ENCODE data around the gene RHOT1. TPM values are rescaled to one million over a fixed set of nuclear protein-coding genes. Genes with fewer than 3 reads are reported as not detected.

Gene RHOT1
- total RNA-seq, 1 donor from 2014 or later = 36.1 TPM

- Mint-ChIP-seq H3K4me1 (ENCODE audit: low read depth, unreplicated experiment) (no peaks in the 10 kb centered on the region), H3K27me3 (ENCODE audit: unreplicated experiment) (no peaks in the 10 kb centered on the region), H3K9me3 (ENCODE audit: unreplicated experiment) (no peaks in the 10 kb centered on the region), H3K36me3 (ENCODE audit: unreplicated experiment) (no peaks in the 10 kb centered on the region), H3K4me3 (ENCODE audit: unreplicated experiment) (no peak overlapping the region), H3K27ac (ENCODE audit: unreplicated experiment) (no peak overlapping the region)
- TF ChIP-seq CTCF (IDR thresholded peaks at IDR 0.05; ENCODE audit: partially characterized antibody, unreplicated experiment) = no peak
- no peak for DNase-seq
These were observed 9.8 kb downstream of the RHOT1 start for GRCh38 chr17:32152130-32152529.

GRCh38 chr17:32155896-32156295 lies 13.6 kb downstream of the RHOT1 start:
- no peaks in the 10 kb centered on the region for H3K4me1 Mint-ChIP-seq (ENCODE audit: low read depth, unreplicated experiment)
- peaks cover 2% of the 10 kb centered on the region for H3K27me3 Mint-ChIP-seq (ENCODE audit: unreplicated experiment)
- TF ChIP-seq CTCF (IDR thresholded peaks at IDR 0.05; ENCODE audit: partially characterized antibody, unreplicated experiment) = no peak
- H3K36me3 Mint-ChIP-seq (ENCODE audit: unreplicated experiment) = no peaks in the 10 kb centered on the region
- peaks cover 2% of the 10 kb centered on the region for H3K9me3 Mint-ChIP-seq (ENCODE audit: unreplicated experiment)
- DNase-seq = no peak
- no peak overlapping the region for H3K4me3 Mint-ChIP-seq (ENCODE audit: unreplicated experiment)
- H3K27ac Mint-ChIP-seq (ENCODE audit: unreplicated experiment) = no peak overlapping the region

DNA sequence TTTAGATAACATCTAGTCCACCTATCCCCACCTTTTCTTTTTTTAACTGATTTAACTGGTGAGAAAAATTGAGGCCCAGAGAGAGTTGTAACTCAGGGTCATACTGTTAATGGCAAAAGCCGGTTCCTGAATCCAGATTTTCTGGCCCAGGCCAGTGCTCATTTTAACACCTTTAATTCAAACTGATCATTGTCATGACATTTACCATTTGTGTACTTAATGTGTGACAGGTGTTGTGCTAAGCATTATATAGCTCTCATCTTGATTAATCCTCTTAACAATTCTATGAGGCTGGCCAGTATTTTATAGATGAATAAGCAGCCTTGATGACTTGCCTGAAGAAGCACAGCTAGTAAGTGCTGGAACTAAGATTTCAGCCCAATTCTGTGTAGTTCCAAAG lies 14.4 kb downstream of the RHOT1 start:
- H3K27me3 Mint-ChIP-seq (ENCODE audit: unreplicated experiment) = peaks cover 2% of the 10 kb centered on the region
- H3K4me1 Mint-ChIP-seq (ENCODE audit: low read depth, unreplicated experiment) = no peaks in the 10 kb centered on the region
- TF ChIP-seq CTCF (IDR thresholded peaks at IDR 0.05; ENCODE audit: partially characterized antibody, unreplicated experiment) = no peak
- no peak overlapping the region for H3K4me3 Mint-ChIP-seq (ENCODE audit: unreplicated experiment)
- no peak for DNase-seq
- peaks cover 3% of the 10 kb centered on the region for H3K9me3 Mint-ChIP-seq (ENCODE audit: unreplicated experiment)
- H3K36me3 Mint-ChIP-seq (ENCODE audit: unreplicated experiment) = peaks cover 2% of the 10 kb centered on the region
- no peak overlapping the region for H3K27ac Mint-ChIP-seq (ENCODE audit: unreplicated experiment)

DNA sequence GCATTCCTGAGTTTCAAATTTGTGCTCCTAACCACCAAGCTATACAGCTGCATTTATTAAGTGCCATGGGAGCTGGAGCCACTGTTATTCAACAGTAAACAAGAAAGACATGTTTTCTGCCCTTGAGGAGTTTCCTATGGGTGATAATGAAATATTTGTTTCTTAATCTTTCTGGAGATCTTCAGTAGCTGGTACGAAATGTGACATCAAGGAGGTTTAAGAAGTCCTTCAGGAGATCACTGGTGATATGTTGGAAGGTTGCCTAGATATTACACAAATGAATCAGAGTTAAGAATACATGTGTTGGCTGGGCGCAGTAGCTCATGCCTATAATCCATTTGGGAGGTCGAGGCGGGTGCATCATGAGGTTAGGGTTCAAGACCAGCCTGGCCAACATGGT lies 14.9 kb downstream of the RHOT1 start:
- no peak for DNase-seq
- Mint-ChIP-seq H3K9me3 (ENCODE audit: unreplicated experiment) (peaks cover 3% of the 10 kb centered on the region), H3K36me3 (ENCODE audit: unreplicated experiment) (peaks cover 5% of the 10 kb centered on the region), H3K27ac (ENCODE audit: unreplicated experiment) (no peak overlapping the region), H3K4me3 (ENCODE audit: unreplicated experiment) (no peak overlapping the region), H3K27me3 (ENCODE audit: unreplicated experiment) (peaks cover 2% of the 10 kb centered on the region), H3K4me1 (ENCODE audit: low read depth, unreplicated experiment) (no peaks in the 10 kb centered on the region)
- TF ChIP-seq CTCF (IDR thresholded peaks at IDR 0.05; ENCODE audit: partially characterized antibody, unreplicated experiment) = no peak

DNA sequence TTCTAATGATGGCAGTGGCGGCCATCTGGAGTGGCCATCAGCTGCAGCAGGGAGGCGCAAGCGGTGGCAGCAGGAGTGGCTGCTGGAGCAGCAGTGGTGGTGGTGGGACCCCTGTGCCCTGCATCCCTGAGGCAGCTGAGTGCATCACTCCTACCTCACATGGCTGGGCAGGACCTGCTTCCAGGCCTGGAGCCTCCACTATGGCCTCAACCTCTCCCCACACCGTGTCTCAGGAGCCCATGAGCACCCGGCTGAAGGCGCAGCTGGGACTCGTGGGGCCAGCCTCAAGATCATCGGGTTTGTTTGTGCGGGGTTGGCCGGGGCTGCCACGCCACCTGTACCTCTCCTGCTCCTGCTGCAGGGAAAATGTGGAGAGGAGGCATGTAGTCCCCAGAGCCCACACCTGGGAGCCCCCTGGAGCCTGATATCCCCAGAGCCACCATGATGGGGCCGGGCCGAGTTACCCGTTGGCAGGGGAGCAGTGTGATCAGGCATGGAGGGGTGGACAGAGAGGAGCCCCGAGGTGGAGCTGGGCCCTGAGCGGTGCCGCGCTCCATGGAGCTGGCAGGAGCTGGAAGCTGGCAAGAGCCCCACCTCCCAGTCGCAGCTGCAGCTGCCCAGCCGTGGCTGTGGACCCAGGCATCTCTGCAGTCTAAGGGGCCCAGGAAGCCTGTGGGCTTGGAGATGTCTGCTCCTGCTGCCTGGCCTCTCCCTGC lies 16.7 kb downstream of the RHOT1 start:
- Mint-ChIP-seq H3K9me3 (ENCODE audit: unreplicated experiment) (peaks cover 3% of the 10 kb centered on the region), H3K27me3 (ENCODE audit: unreplicated experiment) (peaks cover 2% of the 10 kb centered on the region), H3K36me3 (ENCODE audit: unreplicated experiment) (peaks cover 11% of the 10 kb centered on the region), H3K27ac (ENCODE audit: unreplicated experiment) (no peak overlapping the region), H3K4me1 (ENCODE audit: low read depth, unreplicated experiment) (no peaks in the 10 kb centered on the region), H3K4me3 (ENCODE audit: unreplicated experiment) (no peak overlapping the region)
- DNase-seq = no peak
- TF ChIP-seq CTCF (IDR thresholded peaks at IDR 0.05; ENCODE audit: partially characterized antibody, unreplicated experiment) = no peak

Data from glutamatergic neuron (in vitro differentiated cells).